ENCODE results near the gene GPR12.

DNA sequence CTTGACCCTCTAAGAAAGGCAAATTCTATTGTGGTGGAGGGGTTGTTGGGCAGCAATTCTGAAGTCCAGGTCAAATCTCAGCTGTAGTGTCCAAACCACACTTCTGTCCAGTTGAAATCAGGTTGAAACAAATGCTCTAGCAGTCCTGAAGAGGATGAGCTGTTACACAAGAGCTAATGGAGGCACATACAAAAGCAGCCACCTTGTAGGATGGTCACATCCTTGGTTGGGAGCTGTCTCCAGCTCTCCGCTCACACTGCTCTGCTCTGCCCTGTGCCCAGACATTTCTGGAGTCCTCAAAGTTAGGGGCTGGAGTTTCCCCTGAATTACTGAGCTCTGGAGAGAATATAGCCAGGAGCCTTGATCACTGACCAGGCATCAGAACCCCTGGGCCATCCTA is 47.2 kb downstream of the GPR12 start:
- TF ChIP-seq, protein P1, sequence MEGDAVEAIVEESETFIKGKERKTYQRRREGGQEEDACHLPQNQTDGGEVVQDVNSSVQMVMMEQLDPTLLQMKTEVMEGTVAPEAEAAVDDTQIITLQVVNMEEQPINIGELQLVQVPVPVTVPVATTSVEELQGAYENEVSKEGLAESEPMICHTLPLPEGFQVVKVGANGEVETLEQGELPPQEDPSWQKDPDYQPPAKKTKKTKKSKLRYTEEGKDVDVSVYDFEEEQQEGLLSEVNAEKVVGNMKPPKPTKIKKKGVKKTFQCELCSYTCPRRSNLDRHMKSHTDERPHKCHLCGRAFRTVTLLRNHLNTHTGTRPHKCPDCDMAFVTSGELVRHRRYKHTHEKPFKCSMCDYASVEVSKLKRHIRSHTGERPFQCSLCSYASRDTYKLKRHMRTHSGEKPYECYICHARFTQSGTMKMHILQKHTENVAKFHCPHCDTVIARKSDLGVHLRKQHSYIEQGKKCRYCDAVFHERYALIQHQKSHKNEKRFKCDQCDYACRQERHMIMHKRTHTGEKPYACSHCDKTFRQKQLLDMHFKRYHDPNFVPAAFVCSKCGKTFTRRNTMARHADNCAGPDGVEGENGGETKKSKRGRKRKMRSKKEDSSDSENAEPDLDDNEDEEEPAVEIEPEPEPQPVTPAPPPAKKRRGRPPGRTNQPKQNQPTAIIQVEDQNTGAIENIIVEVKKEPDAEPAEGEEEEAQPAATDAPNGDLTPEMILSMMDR (IDR thresholded peaks at IDR 0.05; ENCODE audit: poor library complexity, severe bottlenecking) = no peak
- TF ChIP-seq POLR2AphosphoS5 (IDR thresholded peaks at IDR 0.05) (no peak), RAD21 (conservative IDR thresholded peaks at IDR 0.05) (no peak), EP300 (conservative IDR thresholded peaks at IDR 0.05; ENCODE audit: poor library complexity, severe bottlenecking) (no peak), TAF1 (IDR thresholded peaks at IDR 0.05; ENCODE audit: low read depth) (no peak), MXI1 (conservative IDR thresholded peaks at IDR 0.05; ENCODE audit: poor library complexity, severe bottlenecking) (no peak), SMC3 (conservative IDR thresholded peaks at IDR 0.05; ENCODE audit: poor library complexity) (no peak), EZH2 (IDR thresholded peaks at IDR 0.05; ENCODE audit: borderline replicate concordance, insufficient read depth, low read length, poor library complexity, severe bottlenecking) (no peak)
